AG09319 (cell line): ENCODE measurements around the gene CD6.

Experiments used
- DNase-seq: peaks from one replicate; pipeline ENCODE4 v3.0.0-alpha.2; 2010; ENCODE audit warnings: low read depth; ENCODE audit errors: extremely low read depth
- TF ChIP-seq, protein P1 (sequence below): IDR thresholded peaks from 2 replicates; pipeline ENCODE4 v1.5.1; 2011; ENCODE audit warnings: low read depth, mild to moderate bottlenecking, inconsistent platforms, low read length, moderate library complexity

CD6 gene

DNA sequence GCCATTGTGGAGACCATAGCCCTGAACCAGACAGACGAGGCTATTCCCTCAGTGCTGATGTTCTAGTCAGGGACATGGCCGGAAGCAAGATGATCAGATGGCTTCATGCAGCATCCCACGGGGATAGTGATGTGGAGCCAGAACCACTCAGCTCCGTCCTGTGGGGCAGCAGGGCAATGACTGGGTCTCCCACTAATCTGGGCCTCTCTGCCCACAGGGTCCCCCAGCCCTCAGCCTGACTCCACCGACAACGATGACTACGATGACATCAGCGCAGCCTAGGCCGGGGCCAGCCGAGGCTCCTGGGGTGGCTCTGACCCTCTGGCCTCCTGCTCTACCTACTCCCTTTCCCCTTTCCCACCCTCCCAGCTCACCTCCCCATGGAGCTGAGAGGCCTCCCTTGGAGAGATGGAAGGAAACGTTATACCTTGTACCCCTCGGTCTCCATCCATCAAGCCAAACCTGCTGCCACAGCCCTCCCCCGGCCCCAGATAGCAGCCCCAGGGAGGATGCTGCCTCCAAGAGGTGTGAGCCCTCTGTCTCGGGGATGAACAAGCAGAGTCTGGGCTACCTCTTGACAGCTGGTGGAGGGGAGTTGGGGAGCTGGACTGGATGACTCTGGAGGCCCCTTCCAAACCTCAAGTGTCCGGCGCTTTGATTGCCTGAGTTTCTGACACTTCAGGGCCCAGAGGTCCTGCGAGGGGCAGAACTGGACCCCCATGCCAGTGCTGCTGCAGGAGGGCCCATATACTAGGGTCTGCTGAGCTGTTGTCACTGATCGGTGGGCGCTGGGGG is 47.8 kb downstream of the CD6 start:
- DNase-seq = no peak
- TF ChIP-seq, protein P1, sequence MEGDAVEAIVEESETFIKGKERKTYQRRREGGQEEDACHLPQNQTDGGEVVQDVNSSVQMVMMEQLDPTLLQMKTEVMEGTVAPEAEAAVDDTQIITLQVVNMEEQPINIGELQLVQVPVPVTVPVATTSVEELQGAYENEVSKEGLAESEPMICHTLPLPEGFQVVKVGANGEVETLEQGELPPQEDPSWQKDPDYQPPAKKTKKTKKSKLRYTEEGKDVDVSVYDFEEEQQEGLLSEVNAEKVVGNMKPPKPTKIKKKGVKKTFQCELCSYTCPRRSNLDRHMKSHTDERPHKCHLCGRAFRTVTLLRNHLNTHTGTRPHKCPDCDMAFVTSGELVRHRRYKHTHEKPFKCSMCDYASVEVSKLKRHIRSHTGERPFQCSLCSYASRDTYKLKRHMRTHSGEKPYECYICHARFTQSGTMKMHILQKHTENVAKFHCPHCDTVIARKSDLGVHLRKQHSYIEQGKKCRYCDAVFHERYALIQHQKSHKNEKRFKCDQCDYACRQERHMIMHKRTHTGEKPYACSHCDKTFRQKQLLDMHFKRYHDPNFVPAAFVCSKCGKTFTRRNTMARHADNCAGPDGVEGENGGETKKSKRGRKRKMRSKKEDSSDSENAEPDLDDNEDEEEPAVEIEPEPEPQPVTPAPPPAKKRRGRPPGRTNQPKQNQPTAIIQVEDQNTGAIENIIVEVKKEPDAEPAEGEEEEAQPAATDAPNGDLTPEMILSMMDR = no peak

DNA sequence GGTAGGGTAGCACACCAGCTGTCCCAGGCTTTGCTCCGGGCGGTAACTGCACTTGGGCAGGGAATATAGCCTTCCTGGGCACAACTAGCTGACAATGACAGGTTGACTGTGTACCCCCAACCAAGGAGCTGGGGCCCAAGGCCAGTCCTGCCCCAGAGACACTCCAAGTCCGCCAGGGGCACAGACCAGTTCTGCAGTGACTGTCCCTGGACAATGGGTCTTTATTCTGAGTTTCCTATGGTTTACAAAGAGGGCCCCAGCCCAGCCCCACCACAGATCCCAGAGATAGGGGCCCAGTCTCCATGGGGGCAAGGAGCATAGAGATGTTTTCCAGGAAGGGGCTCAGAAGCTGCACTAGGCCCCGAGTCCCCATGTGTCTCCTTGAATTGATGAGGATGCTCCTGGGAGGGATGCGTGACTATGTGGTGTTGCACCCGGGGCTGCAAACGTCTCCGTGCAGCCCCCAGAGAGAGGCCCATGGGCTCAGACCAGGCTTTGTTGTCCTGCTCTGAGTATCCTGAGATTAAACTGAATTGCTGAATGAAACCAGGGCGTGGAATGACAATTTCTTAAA is 48.4 kb downstream of the CD6 start:
- TF ChIP-seq, protein P1 = no peak
- DNase-seq = no peak

DNA sequence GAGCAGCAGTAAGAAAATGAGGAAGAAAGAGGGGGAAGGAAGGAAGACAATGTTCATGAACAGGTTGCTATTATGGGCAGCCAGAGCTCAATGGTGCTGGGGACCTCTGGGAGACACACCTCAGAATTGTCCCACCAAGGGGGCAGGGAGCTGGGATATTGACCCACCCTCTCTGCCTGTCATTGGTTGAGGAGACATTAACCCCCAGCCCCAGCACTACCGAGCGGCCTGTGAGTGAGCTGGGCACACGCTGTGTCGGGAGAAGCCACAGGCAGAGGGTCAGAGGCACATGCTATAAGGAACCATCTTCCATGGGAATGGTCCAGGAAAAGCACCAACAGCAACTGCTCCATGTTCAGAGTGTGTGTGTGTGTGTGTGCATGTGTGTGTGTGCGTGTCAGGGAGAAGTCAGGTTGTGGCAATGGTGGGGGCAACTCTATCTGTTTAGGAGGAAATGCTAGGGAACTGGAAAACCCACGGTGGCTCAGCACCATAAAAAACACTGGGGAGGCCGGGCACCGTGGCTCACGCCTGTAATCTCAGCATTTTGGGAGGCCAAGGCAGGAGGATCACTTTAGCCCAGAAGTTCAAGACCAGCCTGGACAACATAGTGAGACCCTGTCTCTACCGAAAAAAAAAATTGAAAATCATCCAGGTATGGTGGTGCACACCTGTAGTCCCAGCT is 49.2 kb downstream of the CD6 start:
- TF ChIP-seq, protein P1 = no peak
- DNase-seq = no peak

DNA sequence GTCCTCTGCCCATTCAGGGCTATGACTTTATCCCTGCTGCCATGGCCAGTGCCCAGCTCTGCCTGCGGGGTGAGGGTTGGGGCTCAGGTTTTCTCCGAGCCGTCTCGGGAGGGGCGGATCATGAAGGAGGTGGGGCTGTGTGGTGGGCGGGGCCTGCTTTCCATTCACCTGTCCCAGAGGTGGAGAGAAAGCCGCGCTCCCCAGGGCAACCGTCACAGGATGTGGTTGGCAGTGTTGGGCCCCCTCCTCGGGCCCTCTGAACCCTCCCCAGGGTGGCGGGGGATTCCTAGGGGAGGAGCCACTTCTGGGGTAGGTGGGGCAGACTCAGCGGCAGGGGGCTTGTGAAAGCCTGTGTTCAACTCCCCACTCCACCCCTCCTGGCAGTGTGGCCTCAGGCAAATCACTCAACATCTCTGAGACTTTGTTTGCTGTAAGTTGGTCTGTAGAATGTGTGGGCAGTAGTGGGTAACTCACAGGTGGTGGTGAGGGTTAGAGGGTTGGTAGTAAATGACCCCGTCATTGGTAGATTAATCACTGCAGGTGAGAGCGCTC is 50.3 kb downstream of the CD6 start:
- no peak for DNase-seq
- TF ChIP-seq, protein P1 = no peak

DNA sequence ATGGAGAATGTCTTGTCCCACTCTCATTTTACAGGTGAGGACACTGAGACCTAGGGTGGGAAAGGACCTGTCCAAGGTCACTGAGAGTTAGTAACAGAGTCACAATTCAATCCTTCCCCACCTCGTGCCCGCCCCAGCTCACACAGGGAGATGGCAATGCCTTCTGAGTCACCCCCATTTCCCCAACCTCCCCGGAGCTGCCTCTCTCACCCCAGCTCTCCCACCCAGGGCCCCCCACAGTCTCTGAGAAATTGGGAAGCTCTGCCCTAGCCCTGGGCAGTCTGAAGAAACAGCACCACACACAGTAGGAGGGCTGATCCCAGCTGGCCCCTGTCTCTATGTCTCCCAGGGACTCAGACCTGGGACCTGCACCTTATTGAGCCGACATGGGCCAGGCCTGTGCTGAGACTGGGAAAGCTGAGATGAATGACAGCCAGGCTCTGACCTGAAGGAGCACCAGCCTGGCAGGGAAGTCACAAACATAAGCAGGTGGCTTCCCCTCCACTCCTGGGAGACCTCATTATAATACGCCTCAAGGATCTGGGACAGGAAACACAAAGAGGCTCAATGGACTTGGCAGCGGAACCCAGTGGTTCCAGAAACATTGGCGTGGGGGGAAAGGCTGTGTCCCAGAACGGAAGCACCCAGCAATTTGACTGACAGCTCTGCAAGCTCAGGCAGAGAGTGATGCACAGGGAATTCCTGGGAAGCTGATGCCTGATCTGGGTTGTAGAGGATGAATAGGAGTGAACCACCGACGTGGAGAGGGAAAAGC is 51.0 kb downstream of the CD6 start:
- no peak for DNase-seq
- TF ChIP-seq, protein P1 = no peak

DNA sequence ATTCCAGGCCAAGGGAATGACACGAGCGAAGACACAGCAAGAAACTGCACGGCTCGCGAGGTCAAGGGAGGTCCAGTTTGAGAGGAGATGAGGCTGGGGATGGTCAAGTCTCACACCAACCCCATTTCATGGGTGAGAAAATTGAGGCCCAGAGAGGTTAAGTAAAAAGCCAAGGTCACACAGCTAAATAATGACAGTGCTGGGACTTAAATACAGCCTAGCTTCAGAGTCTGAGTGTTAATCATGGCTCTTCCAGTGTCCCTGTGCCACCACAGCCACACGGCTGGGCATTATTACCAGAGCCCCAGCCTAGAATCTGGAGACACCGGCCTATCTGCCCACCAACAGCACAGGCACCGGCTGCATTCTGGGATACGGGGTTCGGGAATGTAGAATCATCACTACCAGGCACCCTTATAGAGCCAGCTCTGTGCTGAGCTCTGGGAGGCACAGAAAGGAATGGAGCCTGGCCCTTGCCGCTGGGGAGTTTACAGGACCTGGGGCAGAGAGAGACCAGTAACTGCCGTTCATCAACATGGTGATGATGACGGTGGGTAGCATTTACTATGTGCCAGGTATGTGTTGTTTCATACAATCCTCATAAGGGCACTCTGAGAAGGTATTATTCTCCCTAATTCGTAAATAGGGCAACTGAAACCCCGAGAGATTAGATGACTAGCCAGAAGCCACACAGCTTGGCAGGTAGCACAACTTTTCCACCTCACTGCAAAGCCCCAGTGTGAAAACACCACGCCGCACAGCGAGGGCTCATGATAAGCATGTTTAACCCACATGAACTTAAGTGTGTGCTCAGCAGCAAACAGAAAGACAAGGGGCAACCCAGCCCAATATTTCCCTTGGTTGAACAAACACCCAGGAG is 51.8 kb downstream of the CD6 start:
- no peak for DNase-seq
- TF ChIP-seq, protein P1 = no peak
